ENCODE measurements around the gene IRAK2.

IRAK2 gene

GRCh38 chr3:10286596-10287295 lies 122.0 kb downstream of the IRAK2 start:
- no peak for DNase-seq

- no peak for DNase-seq
These were observed 123.3 kb downstream of the IRAK2 start for GRCh38 chr3:10287936-10288574.

- DNase-seq, result no peak
These were observed 123.8 kb downstream of the IRAK2 start for GRCh38 chr3:10288575-10288960.

GRCh38 chr3:10289077-10289476 lies 124.4 kb downstream of the IRAK2 start:
- no peak for DNase-seq

- DNase-seq, result no peak
These were observed 125.2 kb downstream of the IRAK2 start for GRCh38 chr3:10289787-10290355.

GRCh38 chr3:10290481-10291176 lies 125.9 kb downstream of the IRAK2 start:
- DNase-seq, result no peak

- no peak for DNase-seq
These were observed 126.9 kb downstream of the IRAK2 start for GRCh38 chr3:10291641-10292040.

- DNase-seq, result no peak
These were observed 128.0 kb downstream of the IRAK2 start, which contains the start of gene GHRL for GRCh38 chr3:10292505-10293419. Gene GHRL, minus strand, starts transcription at chr3:10292947. Its CDS starts 2,767 bp downstream, at chr3:10290180.
